GM21723 (cell line): Measurements from ENCODE around the gene ANO9.
"Not testable (repeated sequence)": the region's sequence is repeated elsewhere in the genome, so short reads cannot be mapped to it uniquely, and the experiment has no call there.

ENCODE experiments used
- ATAC-seq: cut with Tn5 transposase; IDR thresholded peaks from one replicate; pipeline ENCODE4 v1.9.1; 2021; ENCODE audit warnings: mild to moderate bottlenecking, moderate library complexity; ENCODE audit not compliant: unreplicated experiment

ANO9 gene

GRCh38 chr11:471468-472145 lies 29.8 kb upstream of the ANO9 start:
- ATAC-seq, result no peak

- ATAC-seq, result no peak
Measured at GRCh38 chr11:469684-470560, 28.1 kb upstream of the ANO9 start.

- not testable (repeated sequence) for ATAC-seq
Measured at GRCh38 chr11:469026-469683, 27.3 kb upstream of the ANO9 start.

GRCh38 chr11:468493-468892 lies 26.7 kb upstream of the ANO9 start:
- ATAC-seq, result no peak

GRCh38 chr11:468036-468435 lies 26.2 kb upstream of the ANO9 start:
- no peak for ATAC-seq

- ATAC-seq, result no peak
Measured at GRCh38 chr11:465896-466530, 24.2 kb upstream of the ANO9 start.

- no peak for ATAC-seq
Measured at GRCh38 chr11:464316-464715, 22.5 kb upstream of the ANO9 start.

- ATAC-seq, result no peak
Measured at GRCh38 chr11:462107-462890, 20.5 kb upstream of the ANO9 start.

GRCh38 chr11:461626-462025 lies 19.8 kb upstream of the ANO9 start:
- no peak for ATAC-seq

GRCh38 chr11:460331-461199 lies 18.8 kb upstream of the ANO9 start:
- no peak for ATAC-seq

- ATAC-seq, result no peak
Measured at GRCh38 chr11:459511-460220, 17.9 kb upstream of the ANO9 start.

- no peak for ATAC-seq
Measured at GRCh38 chr11:457111-457760, 15.4 kb upstream of the ANO9 start.

- ATAC-seq, result peak; percentile 57
Measured at GRCh38 chr11:456533-456932, 14.7 kb upstream of the ANO9 start.

GRCh38 chr11:455566-456147 lies 13.8 kb upstream of the ANO9 start:
- no peak for ATAC-seq

- ATAC-seq, result no peak
Measured at GRCh38 chr11:454801-455565, 13.2 kb upstream of the ANO9 start.

GRCh38 chr11:454043-454442 lies 12.2 kb upstream of the ANO9 start:
- no peak for ATAC-seq

- ATAC-seq, result no peak
Measured at GRCh38 chr11:453564-453963, 11.8 kb upstream of the ANO9 start.
